Skin epidermis (tissue), 12 donors: Measurements from ENCODE around the gene UNKL.
A peak's percentile ranks its signal among the peaks of the same experiment; 100 is the strongest.

Experiments
- H3K27ac ChIP-seq, 21 experiments: fragments of 200-600 bp; sonication (generic) in 11 of 21; one replicate each; pipeline ENCODE4 v1.5.0; 2020; ENCODE audit warnings: mild to moderate bottlenecking in 3 of 21, inconsistent platforms in 2 of 21, moderate library complexity in 2 of 21
- H3K4me3 ChIP-seq, 7 experiments: fragments of 200-600 bp; sonication (generic) in 2 of 7; one replicate each; pipeline ENCODE4 v1.5.0; 2020; ENCODE audit warnings: inconsistent platforms in 2 of 7, mild to moderate bottlenecking in 2 of 7, moderate library complexity in 1 of 7

The UNKL gene

GRCh38 chr16:1344499-1344898, 70.0 kb downstream of the UNKL start:
- Histone ChIP-seq H3K27ac (no peak overlapping the region), H3K4me3 (no peak overlapping the region)

DNA sequence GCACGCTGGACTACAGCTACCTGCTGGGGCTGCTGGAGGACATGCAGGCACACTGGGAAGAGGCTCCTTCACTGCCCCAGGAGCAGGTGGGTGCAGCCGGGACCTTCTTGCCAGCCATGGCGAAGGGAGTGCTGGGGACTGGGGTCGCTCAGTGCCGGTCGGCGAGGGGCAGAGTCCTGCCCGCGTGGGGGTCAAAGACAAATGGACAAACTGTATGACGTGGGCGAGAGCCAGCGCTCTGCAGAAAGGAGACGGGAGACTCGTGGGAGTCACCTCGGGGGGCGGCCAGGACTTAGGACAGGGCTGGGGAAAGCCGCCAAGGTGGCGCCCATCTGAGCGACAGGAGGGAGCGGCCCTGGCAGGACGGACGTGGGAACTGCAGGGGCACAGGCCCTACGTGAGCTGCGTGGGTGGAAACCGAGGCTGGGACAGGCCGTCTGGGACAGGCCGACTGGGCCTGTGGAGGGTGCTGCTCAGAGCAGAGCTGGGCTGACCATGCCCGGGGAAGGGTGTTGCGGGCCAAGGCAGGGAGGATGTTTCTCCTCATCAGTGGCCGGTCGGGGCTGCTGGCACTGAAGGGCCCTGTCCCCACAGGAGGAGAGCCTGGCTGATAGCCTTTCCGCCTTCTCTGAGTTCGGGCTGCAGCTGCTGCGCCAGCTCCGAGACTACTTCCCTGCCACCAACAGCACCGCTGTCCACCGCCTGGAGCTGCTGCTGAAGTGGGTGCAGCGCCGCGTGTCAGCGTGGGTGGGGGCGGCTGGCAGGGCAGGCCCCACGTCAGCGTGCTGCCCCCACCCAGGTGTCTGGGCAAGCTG, 70.9 kb downstream of the UNKL start:
- H3K4me3 ChIP-seq, result peak overlapping the region in 2 of 7 experiments; percentile 3 to 31
- no peak overlapping the region for H3K27ac ChIP-seq

- Histone ChIP-seq H3K27ac (peak overlapping the region in 1 of 21 experiments; percentile 42), H3K4me3 (peak overlapping the region in 4 of 7 experiments; percentile 3 to 31 (median 9))
These were observed 71.7 kb downstream of the UNKL start for GRCh38 chr16:1342526-1343427.

- H3K4me3 ChIP-seq, result no peak overlapping the region
- peak overlapping the region in 1 of 21 experiments; percentile 42 for H3K27ac ChIP-seq
These were observed 72.7 kb downstream of the UNKL start for GRCh38 chr16:1341495-1342420.

- Histone ChIP-seq H3K4me3 (no peak overlapping the region), H3K27ac (no peak overlapping the region)
These were observed 73.6 kb downstream of the UNKL start for GRCh38 chr16:1340730-1341494.

DNA sequence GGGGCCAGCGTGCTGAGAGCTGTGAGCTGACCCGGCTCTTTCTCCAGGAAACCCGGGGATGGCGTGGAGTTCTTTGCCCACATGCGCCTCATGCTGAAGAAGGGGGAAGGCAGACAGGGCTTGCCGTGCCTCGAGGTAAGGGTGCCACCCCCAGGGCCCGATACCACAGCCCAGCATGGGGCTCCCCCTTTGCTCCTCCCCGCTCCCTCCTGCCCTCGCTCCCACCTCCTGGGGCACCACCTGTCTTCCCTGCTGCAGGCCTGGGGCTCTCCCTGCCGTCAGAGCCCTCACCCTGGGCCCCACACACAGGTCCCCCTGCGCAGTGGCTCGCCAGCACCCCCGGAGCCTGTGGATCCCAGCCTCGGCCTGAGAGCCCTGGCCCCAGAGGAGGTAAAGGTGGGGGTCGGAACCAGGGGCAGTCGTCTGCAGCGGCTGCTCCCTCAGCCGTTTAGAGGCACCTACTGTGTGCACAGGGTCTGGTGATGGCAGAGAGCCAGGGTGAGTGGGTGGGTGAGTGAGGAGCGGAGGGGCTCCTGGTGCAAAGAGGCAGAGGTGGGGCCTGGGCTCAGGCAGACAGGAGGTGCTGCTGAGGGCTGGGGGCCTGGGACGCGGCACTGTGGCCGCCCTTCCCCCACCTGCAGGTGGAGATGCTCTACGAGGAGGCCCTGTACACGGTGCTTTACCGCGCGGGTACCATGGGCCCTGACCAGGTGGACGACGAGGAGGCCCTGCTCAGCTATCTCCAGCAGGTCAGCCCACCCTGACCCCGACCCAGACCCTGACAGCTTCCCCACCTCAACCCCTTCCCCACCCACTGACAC, 75.4 kb downstream of the UNKL start:
- H3K27ac ChIP-seq, result no peak overlapping the region

DNA sequence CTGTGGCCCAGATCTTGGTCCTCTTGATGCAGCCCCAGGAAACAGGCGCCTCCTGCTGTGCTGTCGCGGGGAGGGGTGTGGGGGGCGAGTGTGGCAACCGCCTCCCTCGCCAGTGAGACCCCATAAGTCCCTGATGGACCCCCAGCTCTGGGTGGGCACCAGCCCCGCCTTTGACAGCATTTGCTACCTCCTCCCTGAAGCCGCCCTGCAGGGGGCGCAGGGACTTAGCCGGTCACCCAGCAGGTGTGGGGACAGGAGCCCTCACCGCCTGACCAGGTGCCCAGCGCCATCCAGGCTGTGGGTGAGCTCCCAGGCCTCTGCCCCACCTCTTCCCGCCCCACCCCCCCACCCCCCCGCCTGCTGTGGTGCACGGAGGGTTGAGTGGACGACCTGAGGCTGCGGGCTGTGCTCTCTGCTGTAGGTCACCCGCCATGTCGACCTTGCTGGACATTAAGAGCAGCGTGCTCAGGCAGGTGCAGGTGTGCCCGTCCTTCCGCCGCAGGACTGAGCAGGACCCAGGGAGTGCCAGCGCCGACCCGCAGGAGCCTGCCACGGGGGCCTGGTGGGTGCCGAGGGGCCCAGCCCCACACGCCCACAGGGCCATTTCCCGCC, 76.3 kb downstream of the UNKL start:
- Histone ChIP-seq H3K4me3 (no peak overlapping the region), H3K27ac (no peak overlapping the region)

More for the DNA sequence above, 75.4 kb downstream of the UNKL start:
- H3K4me3 ChIP-seq, result no peak overlapping the region

DNA sequence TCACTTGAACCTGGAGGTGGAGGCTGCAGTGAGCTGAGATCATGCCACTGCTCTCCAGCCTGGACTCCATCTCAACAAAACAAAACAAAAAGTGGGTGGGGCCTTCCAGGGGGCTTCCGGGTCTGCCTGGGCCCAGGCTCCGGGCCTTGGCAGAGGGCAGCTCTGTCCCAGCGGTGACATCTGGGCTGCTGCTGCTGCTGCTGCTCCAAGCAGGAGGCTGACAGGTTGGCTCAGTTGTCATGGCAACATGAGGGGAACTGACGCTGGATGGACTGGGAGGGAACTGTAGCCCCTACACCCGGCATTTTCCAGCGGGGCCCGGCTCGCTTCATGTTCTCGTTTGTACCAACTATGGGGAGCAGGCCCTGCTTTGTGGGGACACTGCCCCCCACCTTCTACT, 77.0 kb downstream of the UNKL start:
- Histone ChIP-seq H3K4me3 (no peak overlapping the region), H3K27ac (no peak overlapping the region)

DNA sequence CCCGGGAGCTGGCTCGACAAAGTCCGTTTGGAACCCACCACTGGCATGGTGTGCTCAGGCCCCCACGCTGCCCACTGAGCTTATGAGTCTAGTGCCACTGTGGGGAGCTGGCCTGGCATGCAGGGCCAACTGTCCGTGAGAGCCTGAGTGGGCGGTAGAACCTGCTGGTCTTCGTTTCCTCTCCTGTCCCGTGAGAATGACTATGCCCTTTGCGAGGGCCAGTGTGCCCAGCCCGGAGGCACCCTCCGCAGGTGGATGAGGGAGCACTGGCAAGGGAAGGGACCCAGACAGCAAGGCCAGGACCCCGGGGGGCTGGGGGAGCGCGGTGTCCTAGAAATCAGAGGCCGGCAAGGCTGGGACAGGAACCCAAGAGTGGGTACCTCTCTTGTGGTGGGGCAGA, 77.9 kb downstream of the UNKL start:
- Histone ChIP-seq H3K27ac (no peak overlapping the region), H3K4me3 (no peak overlapping the region)

DNA sequence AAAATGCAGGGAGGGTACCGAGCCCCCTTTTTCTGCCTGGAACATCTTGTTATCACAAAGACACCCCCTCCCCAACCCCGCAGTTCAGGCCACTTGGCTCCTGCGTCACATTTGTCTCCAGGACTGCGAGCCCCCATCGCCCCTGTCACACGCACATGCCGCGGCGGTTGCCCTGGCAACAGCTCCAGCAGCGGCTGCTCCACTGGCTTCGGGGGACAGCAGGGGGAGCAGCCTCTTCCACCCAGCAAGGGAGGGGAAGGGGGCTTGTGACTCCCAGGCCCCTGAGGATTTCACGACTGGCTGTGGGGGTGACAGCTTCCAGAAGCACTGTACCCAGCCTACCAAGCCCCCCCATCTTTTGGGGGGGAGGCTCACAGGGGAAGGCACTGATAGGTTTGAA, 78.5 kb downstream of the UNKL start:
- Histone ChIP-seq H3K4me3 (no peak overlapping the region), H3K27ac (no peak overlapping the region)

DNA sequence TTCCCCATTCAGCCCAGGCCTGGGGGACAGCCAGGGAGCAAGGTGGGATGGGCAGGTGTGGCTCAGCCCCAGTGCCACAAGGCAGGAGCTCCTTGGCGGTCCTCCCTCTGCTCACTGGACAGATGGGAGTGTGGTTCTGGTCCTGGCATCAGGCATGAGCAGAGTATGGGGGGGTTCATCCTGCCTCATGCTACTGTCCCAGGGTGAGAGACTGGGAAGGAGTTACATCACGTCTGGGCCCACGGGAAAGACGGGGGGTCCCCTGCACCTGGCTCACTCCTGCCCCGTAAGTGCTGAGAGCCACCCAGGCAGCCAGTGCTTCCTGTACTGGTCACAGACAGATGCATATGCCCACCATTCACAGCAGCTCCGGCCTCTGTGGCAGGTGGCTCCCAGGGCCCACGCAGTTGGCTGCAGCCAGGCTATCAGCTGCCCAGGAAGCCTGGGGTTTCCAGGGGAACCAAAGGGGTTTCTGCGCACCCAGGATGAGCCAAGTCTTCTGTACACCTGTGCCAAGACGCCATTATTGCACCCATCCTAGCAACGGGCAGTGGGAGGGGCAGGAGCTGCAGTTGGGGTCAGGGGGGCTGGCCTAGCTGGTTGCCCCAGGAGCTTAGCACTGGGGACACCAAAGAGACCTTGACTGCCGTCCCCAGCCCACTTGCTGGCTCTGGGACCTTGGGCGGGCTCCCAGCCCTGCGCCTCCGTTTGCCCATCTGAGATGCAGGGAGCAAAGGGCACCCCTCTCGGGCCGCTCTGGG, 79.1 kb downstream of the UNKL start:
- H3K4me3 ChIP-seq, result no peak overlapping the region
- H3K27ac ChIP-seq, result no peak overlapping the region

- Histone ChIP-seq H3K27ac (no peak overlapping the region), H3K4me3 (no peak overlapping the region)
These were observed 79.8 kb downstream of the UNKL start for GRCh38 chr16:1334739-1335138.

DNA sequence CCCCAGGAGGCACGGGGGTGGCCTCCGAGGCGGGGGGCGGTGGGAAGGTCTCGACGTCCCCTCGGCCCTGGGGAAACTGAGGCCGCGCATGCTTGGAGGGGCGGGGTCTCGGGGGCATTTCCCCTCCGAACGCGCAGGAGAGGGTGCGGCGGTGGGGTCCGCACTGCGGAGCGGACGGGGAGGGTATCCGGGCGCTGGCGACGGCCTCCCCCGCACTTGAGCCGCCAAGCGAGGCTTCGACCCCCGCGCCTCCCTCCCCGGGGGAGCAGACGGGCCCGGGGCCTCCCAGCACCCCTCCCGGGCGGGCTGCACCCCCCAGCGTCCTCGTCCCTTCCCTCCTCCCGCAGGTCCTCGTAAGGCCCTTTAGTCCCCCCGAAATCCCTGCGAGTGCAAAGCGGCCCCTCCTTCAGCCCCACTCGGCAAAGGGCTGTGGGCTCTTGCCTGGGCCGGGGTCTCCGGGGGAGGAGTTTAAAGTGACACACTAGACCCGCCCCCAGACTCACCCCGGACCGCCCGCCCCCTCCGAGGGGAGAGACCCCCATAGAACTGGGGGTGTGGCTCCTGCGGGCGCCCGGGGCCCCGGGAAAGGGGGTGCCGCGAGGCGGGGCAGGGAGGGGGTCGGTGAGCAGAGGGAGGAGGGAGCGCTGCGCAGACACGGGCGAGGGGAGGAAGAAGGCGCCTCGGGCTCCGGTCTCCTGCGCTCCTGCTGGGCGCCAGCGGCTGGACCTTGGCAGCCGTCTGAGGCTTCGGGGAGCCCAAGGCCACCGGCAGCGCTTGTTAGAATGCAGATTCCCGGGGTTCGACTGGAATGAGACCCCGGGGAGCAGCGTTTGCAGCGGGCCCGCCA, 80.4 kb downstream of the UNKL start:
- Histone ChIP-seq H3K4me3 (peak overlapping the region in 4 of 7 experiments; percentile 17 to 29 (median 22)), H3K27ac (no peak overlapping the region)

DNA sequence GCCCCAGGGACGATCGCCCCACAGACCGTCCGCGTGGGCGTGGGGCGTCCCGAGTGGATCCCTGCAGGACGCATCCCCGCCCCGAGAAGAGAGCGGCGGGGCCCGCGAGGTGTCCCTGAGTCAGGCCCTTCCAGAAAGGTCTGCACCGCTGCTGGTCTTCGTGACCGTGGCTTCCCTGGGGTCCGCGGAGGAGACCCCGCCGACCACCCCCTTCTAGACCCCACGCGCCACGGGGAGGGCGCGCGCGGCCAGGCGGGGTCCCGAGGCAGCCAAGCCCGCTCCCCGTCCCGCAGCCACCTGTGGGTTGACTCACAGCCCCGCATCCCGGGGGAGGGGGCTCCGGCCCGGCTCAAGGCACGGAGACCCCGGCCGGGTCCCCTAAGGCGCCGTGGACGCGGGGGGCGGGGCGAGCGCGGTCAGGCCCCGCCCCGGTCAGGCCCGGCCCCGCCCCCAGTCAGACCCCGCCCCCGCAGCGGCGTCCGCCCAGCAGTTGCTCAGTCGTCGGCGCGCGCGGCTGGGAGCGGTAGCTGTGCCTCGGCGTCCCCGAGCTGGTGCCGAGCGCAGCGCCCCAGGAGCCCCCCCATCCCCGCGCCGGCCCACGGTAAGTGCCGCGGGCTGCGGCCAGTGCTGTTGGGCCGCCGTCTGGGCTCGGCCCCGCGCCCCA, 81.2 kb downstream of the UNKL start, which contains the start of gene BAIAP3:
Gene BAIAP3, plus strand, starts transcription at position 497 of the 664 bp plus-strand sequence. CDS start 4,905 bp downstream, outside the sequence.
- Histone ChIP-seq H3K27ac (peak within 1 kb of the TSS in 2 of 21 experiments; percentile 35 to 40), H3K4me3 (peak within 1 kb of the TSS in 4 of 7 experiments; percentile 17 to 29 (median 22))

DNA sequence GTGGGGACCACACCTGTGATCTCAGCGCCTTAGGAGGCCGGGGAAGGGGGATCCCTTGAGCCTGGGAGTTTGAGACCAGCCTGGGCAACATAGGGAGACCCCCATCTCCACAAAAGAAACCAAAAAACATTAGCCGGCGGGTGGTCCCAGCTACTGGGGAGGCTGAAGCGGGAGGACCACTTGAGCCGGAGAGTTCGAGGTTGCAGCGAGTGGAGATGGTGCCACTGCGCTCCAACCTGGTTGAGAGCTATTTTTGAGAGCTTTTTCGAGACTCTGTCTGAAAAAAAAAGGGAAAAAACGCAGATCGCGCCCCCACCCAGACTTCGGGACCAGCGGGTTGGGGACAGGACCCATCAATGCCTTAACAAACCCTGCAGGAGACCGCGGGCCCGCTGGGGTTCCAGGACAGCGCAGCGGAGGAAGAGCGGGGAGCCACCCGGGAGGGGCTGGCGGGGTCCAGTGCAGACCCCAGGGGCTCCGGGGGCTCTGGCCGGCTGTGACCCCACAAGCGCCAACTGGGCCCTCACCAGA, 81.8 kb downstream of the UNKL start:
- H3K27ac ChIP-seq, result peak overlapping the region in 2 of 21 experiments; percentile 35 to 40
- H3K4me3 ChIP-seq, result peak overlapping the region in 2 of 7 experiments; percentile 17 to 29
